Adipocyte (in vitro differentiated cells): ENCODE results near the gene SGCE.

Experiments
- DNase-seq: peaks from one replicate; pipeline ENCODE4 v3.0.0-alpha.2; 2015; ENCODE audit warnings: low read depth
- H3K27me3 ChIP-seq: replicated peaks from 2 replicates; pipeline ENCODE4 v1.7.0; 2013; ENCODE audit warnings: mild to moderate bottlenecking, low read length, moderate library complexity; ENCODE audit not compliant: control insufficient read depth, insufficient read depth
- H3K36me3 ChIP-seq: 2 replicates; pipeline ENCODE4 v1.7.0; 2013; ENCODE audit warnings: low read length, mild to moderate bottlenecking, moderate library complexity; ENCODE audit not compliant: control insufficient read depth, insufficient read depth, severe bottlenecking
- H3K4me1 ChIP-seq: 2 replicates; pipeline ENCODE4 v1.7.0; 2013; ENCODE audit warnings: mild to moderate bottlenecking, low read length, moderate library complexity; ENCODE audit not compliant: control insufficient read depth, insufficient read depth
- H3K4me3 ChIP-seq: 2 replicates; pipeline ENCODE4 v1.7.0; 2013; ENCODE audit warnings: mild to moderate bottlenecking, low read length, moderate library complexity
- H3K9ac ChIP-seq: 2 replicates; pipeline ENCODE4 v1.7.0; 2013; ENCODE audit warnings: mild to moderate bottlenecking, low read length, moderate library complexity
- H3K9me3 ChIP-seq: 2 replicates; pipeline ENCODE4 v1.7.0; 2013; ENCODE audit warnings: mild to moderate bottlenecking, low read length, moderate library complexity; ENCODE audit not compliant: control insufficient read depth

Gene SGCE

GRCh38 chr7:94642838-94643653, 12.9 kb downstream of the SGCE start:
- Histone ChIP-seq H3K4me3 (no peak overlapping the region), H3K4me1 (no peaks in the 10 kb centered on the region), H3K27me3 (no peaks in the 10 kb centered on the region), H3K9ac (no peak overlapping the region), H3K36me3 (no peaks in the 10 kb centered on the region), H3K9me3 (no peaks in the 10 kb centered on the region)
- no peak for DNase-seq

- no peak overlapping the region for H3K4me3 ChIP-seq
Observed at GRCh38 chr7:94639384-94639783, 16.5 kb downstream of the SGCE start.

GRCh38 chr7:94635687-94636086, 20.2 kb downstream of the SGCE start:
- no peak for DNase-seq
- Histone ChIP-seq H3K27me3 (no peaks in the 10 kb centered on the region), H3K4me1 (peaks cover 11% of the 10 kb centered on the region), H3K9ac (no peak overlapping the region), H3K4me3 (no peak overlapping the region), H3K36me3 (no peaks in the 10 kb centered on the region), H3K9me3 (no peaks in the 10 kb centered on the region)

More at GRCh38 chr7:94639384-94639783, 16.5 kb downstream of the SGCE start:
- H3K27me3 ChIP-seq: no peaks in the 10 kb centered on the region
- DNase-seq: no peak
- no peaks in the 10 kb centered on the region for H3K36me3 ChIP-seq
- H3K9me3 ChIP-seq: no peaks in the 10 kb centered on the region
- no peak overlapping the region for H3K9ac ChIP-seq
- no peaks in the 10 kb centered on the region for H3K4me1 ChIP-seq

- Histone ChIP-seq H3K36me3 (no peaks in the 10 kb centered on the region), H3K9me3 (no peaks in the 10 kb centered on the region), H3K27me3 (no peaks in the 10 kb centered on the region), H3K9ac (no peak overlapping the region), H3K4me1 (peaks cover 11% of the 10 kb centered on the region), H3K4me3 (no peak overlapping the region)
- no peak for DNase-seq
Observed at GRCh38 chr7:94634502-94634901, 21.4 kb downstream of the SGCE start.

GRCh38 chr7:94633687-94634086, 22.2 kb downstream of the SGCE start:
- no peak overlapping the region for H3K4me3 ChIP-seq
- no peaks in the 10 kb centered on the region for H3K9me3 ChIP-seq
- peak; percentile 6 for DNase-seq
- H3K27me3 ChIP-seq: no peaks in the 10 kb centered on the region
- peaks cover 11% of the 10 kb centered on the region for H3K4me1 ChIP-seq
- no peaks in the 10 kb centered on the region for H3K36me3 ChIP-seq
- H3K9ac ChIP-seq: no peak overlapping the region

- no peaks in the 10 kb centered on the region for H3K9me3 ChIP-seq
- no peak for DNase-seq
- H3K27me3 ChIP-seq: no peaks in the 10 kb centered on the region
- peaks cover 11% of the 10 kb centered on the region for H3K4me1 ChIP-seq
- no peaks in the 10 kb centered on the region for H3K36me3 ChIP-seq
- no peak overlapping the region for H3K9ac ChIP-seq
- H3K4me3 ChIP-seq: no peak overlapping the region
Observed at GRCh38 chr7:94633014-94633341, 23.0 kb downstream of the SGCE start.

- H3K9ac ChIP-seq: no peak overlapping the region
- H3K4me3 ChIP-seq: no peak overlapping the region
- no peaks in the 10 kb centered on the region for H3K9me3 ChIP-seq
- no peaks in the 10 kb centered on the region for H3K36me3 ChIP-seq
- DNase-seq: peak; percentile 87
- H3K4me1 ChIP-seq: peaks cover 11% of the 10 kb centered on the region
- no peaks in the 10 kb centered on the region for H3K27me3 ChIP-seq
Observed at GRCh38 chr7:94632338-94633013, 23.5 kb downstream of the SGCE start.

- H3K36me3 ChIP-seq: no peaks in the 10 kb centered on the region
- H3K27me3 ChIP-seq: no peaks in the 10 kb centered on the region
- no peak overlapping the region for H3K9ac ChIP-seq
- peaks cover 11% of the 10 kb centered on the region for H3K4me1 ChIP-seq
- H3K4me3 ChIP-seq: no peak overlapping the region
- no peaks in the 10 kb centered on the region for H3K9me3 ChIP-seq
- no peak for DNase-seq
Observed at GRCh38 chr7:94630855-94631254, 25.1 kb downstream of the SGCE start.

GRCh38 chr7:94623820-94624219, 32.1 kb downstream of the SGCE start:
- no peak overlapping the region for H3K4me3 ChIP-seq
- DNase-seq: no peak
- H3K9ac ChIP-seq: no peak overlapping the region
- peaks cover 9% of the 10 kb centered on the region for H3K36me3 ChIP-seq
- peaks cover 13% of the 10 kb centered on the region for H3K4me1 ChIP-seq
- H3K9me3 ChIP-seq: no peaks in the 10 kb centered on the region
- H3K27me3 ChIP-seq: no peaks in the 10 kb centered on the region

- H3K27me3 ChIP-seq: no peaks in the 10 kb centered on the region
- H3K9ac ChIP-seq: no peak overlapping the region
- H3K36me3 ChIP-seq: peaks cover 9% of the 10 kb centered on the region
- peaks cover 18% of the 10 kb centered on the region for H3K4me1 ChIP-seq
- no peaks in the 10 kb centered on the region for H3K9me3 ChIP-seq
- DNase-seq: no peak
- no peak overlapping the region for H3K4me3 ChIP-seq
Observed at GRCh38 chr7:94621120-94621519, 34.8 kb downstream of the SGCE start.

GRCh38 chr7:94620703-94621118, 35.2 kb downstream of the SGCE start:
- no peak overlapping the region for H3K4me3 ChIP-seq
- H3K4me1 ChIP-seq: peaks cover 18% of the 10 kb centered on the region
- H3K9ac ChIP-seq: no peak overlapping the region
- peak; percentile 96 for DNase-seq
- no peaks in the 10 kb centered on the region for H3K27me3 ChIP-seq
- H3K9me3 ChIP-seq: no peaks in the 10 kb centered on the region
- peaks cover 9% of the 10 kb centered on the region for H3K36me3 ChIP-seq
